GDM1 (cell line): ENCODE results near the gene NR3C2.
"Not testable (repeated sequence)": the region's sequence is repeated elsewhere in the genome, so short reads cannot be mapped to it uniquely, and the experiment has no call there.

Experiments
- DNase-seq: peaks from one replicate; lab custom pipeline; 2025; lab: John Stamatoyannopoulos, UW

The NR3C2 gene

GRCh38 chr4:148216321-148216720, 225.9 kb downstream of the NR3C2 start:
- no peak for DNase-seq

DNA sequence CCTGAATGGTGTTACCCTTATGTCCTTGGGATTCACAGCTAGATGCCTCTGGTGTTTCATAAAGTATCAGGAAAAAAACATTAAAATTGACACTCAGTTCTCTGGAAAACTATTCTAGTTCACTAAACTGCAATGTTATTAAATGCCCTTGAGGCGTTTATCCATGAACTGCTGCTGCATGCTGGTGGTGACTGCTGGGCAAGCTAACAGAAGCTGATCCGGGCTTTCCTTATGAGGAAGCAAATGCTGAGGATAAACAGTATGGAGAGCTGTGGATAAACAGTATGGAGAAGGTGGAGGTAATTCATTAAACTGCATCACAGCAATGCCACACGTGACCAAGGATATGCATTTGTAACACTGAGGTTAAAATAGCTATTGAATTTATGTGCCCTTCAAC, 227.0 kb downstream of the NR3C2 start:
- DNase-seq = no peak

DNA sequence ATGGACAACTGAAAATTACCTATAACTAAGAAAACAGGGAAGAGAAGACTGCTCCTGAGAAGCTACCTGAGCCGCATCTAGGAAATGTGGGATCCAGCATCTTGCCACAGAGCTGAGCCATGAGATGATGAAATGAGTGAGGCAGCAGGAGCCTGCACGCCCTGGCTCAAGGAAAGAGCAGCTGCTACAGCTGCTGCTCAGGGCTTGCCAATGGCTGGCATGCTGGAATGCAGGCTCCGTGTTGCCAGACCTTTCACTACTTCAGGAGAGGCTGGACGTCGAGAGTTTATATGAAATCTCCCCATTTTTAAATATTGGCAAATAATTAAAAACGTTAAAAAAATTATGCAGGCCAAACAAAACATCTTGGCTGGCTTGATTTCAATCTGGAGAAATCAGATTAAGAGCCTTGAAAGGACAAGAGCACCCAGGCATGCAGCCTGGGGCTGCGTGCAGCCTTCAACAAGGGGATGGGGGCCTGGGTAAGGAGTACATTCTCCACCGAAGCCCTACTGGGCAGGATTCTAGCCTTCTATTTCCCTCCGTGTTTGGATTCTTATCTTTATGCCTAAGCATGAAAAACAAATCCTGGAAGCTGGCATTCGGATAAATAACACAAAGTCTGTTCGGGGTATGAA, 227.6 kb downstream of the NR3C2 start:
- DNase-seq = no peak

GRCh38 chr4:148211533-148211932, 230.7 kb downstream of the NR3C2 start:
- no peak for DNase-seq

DNA sequence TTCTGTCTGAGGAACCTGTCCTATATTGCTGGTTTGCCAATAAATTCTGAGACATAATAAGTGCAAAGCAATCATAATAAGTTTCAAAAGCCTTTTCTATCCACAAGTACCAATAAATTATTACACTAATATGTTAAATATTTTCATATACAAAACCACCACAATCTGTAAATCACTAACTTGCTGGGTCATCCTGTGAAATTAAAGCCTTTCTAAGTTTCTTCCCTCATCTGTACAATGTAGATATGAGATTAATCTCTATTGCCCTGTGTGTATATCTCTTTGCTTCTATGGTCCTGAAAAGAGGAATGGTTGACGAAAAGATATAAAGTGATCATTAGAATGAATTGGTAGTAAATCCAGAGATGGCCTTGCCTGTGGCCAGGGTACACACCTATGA, 231.6 kb downstream of the NR3C2 start:
- DNase-seq = no peak

DNA sequence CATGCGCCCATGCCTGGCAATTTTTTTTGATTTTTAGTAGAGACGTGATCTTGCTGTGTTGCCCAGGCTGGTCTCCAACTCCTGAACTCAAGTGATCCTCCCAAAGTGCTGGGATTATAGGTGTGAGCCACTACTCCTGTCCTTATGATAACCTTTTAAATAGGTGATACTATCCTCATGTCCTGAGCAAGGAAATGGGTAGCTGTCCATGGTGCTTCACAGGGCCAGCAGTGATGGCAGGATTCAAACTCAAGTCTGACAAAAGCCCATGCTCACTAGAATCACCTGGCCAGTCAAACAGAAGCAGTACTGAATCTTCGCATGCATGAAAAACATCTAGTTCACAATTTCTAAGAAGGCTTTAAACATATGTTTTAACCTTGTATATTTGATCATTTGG, 235.1 kb downstream of the NR3C2 start:
- no peak for DNase-seq

DNA sequence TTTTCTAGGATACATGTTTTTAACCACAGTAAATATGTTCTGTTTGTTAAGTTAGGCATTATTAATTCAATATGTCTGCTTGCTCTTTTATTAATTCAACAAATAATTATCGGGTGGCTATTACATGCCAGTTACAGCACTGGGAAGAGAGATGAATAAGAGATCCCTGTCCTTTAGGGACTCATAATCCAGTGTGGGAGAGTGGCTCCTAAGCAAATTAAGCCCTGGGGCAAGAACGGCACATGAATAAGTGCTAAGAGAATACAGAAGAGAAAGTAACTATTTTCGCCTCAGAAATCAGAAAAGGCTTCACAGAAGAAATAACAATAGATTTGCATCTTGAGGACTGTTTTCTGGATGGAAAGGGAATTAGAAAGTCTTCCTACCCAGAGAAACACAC, 236.7 kb downstream of the NR3C2 start:
- DNase-seq = no peak

DNA sequence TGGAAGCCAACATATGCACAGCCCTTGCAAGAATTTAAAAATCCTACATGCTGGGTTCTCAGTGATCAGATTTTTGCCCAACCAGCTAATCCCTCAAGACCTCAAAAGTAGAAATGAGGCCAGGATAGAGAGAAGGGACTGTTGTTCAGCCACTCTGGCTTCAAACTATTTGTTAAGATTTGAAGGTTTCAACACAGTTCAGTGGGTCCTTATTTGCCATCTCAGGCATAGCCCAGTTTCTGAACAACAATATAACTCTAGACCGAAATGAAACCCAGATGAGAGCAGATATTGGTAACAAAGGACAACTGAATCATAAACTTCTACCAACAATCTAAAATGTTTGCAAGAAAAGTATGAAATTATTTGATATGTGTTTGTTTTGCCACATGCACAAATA, 237.3 kb downstream of the NR3C2 start:
- no peak for DNase-seq

DNA sequence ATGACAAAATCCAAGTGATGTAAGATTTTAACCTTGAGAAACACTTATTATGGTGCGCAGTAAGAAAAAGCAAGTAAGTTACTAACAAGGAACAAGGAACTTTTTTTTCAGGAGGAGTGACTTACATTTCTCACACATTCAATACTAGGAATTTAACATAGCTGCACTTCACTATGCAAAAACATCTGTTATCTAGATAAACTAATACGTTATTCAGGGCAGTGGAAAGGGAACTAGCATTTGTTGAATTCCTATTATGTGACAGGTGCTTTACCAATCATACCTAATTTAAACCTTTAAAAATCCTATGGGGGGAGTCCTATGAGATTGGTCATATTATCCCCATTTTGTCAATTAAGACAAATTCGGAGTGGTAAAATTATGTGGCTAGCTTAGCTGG, 238.0 kb downstream of the NR3C2 start:
- DNase-seq = no peak

DNA sequence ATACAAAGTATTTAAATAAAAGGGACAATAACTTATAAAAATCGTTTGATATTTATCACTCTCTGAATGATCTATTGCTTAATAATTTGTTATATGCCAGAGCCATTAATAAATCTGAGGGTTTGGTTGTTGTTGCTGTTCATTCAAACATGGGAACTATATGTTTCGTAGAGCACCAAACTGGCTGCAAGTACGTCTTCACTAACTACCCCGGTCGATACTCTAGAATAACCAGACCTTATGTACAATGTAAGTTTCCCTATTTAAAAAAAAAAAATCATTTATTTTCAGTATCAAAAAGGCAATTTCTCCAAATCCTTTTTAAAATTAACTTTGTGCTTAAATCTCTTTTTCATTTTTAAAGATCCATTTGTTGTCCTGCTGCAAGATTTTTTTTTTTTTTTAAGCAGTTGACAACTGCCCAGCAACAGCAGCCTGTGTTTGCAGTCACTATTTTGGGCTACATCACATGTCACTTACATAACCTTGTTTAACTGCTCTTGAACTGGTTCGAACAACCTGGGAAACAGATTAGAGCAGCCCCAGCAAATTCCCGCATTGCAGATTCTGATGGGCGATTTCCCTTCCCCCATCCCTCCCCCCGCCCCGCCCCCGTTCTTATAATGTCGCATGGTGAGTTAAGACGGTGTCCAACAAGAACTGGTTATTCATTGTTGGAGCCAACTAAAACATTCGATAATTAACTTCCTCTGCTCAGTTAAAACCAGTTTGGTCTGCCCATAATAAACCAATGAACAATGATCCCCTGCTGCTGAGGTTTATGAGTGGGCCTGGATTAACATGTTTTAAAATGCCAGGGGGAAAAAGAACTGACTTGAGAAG, 238.9 kb downstream of the NR3C2 start:
- no peak for DNase-seq

GRCh38 chr4:148200960-148201359, 241.3 kb downstream of the NR3C2 start:
- DNase-seq = no peak

GRCh38 chr4:148196164-148196563, 246.1 kb downstream of the NR3C2 start:
- DNase-seq = no peak

- DNase-seq = no peak
Measured at GRCh38 chr4:148192526-148192925, 249.7 kb downstream of the NR3C2 start.

DNA sequence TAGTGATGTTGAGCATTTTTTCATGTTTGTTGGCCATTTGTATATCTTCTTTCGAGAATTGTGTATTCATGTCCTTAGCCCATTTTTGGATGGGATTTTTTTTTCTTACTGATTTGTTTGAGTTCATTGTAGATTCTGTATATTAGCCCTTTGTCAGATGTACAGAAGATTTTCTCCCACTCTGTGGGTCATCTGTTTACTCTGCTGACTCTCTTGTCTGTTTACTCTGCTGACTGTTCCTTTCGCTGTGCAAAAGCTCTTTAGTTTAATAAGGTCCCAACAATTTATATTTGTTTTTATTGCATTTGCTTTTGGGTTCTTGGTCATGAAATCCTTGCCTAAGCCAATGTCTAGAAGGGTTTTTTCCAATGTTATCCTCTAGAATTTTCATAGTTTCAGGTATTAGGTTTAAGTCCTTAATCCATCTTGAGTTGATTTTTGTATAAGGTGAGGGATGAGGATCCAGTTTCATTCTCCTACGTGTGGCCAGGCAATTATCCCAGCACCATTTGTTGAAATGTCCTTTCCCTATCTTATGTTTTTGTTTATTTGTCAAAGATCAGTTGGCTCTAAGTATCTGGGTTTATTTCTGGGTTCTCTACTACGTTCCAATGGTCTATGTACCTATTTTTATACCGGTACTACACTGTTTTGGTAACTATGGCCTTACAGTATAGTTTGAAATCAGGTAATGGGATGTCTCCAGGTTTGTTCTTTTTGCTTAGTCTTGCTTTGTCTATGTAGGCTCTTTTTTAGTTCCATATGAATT, 254.6 kb downstream of the NR3C2 start:
- not testable (repeated sequence) for DNase-seq

DNA sequence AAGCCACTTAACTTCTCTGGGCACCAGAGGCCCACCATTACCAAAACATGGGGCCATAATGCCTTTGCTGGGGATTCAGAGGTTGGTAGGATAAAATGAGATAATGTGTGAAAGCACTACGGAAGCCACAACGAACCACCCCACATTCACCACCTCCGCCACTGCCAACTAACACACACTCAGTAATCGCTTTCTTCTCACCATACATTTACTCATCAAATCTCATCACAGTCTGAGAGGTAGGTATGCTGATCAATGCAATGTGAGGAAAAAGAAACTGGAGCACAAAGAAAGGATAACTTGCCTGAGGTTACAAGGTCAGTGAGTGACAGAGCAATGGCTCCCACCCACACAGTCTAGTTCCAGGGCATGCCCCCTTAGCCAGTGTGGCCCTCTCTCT, 257.3 kb downstream of the NR3C2 start:
- DNase-seq = no peak

GRCh38 chr4:148182230-148182911, 259.8 kb downstream of the NR3C2 start:
- DNase-seq = no peak

GRCh38 chr4:148173397-148174017, 268.7 kb downstream of the NR3C2 start:
- DNase-seq = no peak

DNA sequence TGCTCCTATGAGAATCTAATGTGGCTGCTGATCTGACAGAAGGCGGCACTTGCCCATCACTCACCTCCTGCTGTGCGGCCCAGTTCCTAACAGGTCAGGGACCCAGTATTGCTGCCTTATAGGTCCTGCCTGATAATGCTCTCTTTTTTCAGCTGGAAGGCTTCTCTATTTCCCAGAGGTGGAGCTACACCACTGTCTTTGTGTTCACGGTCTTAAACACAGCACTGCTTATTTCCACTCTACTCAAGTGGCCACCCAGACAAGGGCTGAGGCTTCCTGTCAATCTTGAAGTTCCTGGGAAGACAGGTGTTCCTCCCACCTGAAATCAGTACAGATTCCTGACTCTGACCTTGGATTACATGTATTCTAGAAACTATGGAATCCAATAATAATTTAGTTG, 270.6 kb downstream of the NR3C2 start:
- DNase-seq = no peak

- DNase-seq = no peak
Measured at GRCh38 chr4:148170408-148171365, 271.5 kb downstream of the NR3C2 start.

- no peak for DNase-seq
Measured at GRCh38 chr4:148166132-148166591, 276.1 kb downstream of the NR3C2 start.

GRCh38 chr4:148164557-148164956, 277.7 kb downstream of the NR3C2 start:
- DNase-seq = no peak
